IPS-18c (cell line): Measurements from ENCODE around the gene OTUD5.

Source experiments
- H3K4me3 ChIP-seq: 2 replicates; pipeline ENCODE4 v1.7.0; 2013; ENCODE audit warnings: low read depth, mild to moderate bottlenecking, low read length, moderate library complexity; ENCODE audit not compliant: insufficient read depth
- H3K9me3 ChIP-seq: one replicate; pipeline ENCODE4 v1.6.1; 2013; ENCODE audit warnings: mild to moderate bottlenecking, low read length, moderate library complexity; ENCODE audit not compliant: control insufficient read depth, insufficient read depth

OTUD5 gene

GRCh38 chrX:48948589-48948988, 8.8 kb downstream of the OTUD5 start:
- peaks cover 8% of the 10 kb centered on the region for H3K9me3 ChIP-seq
- H3K4me3 ChIP-seq, result no peak overlapping the region

- Histone ChIP-seq H3K9me3 (peaks cover 11% of the 10 kb centered on the region), H3K4me3 (no peak overlapping the region)
Measured at GRCh38 chrX:48945517-48946348, 11.7 kb downstream of the OTUD5 start.

- peaks cover 7% of the 10 kb centered on the region for H3K9me3 ChIP-seq
- no peak overlapping the region for H3K4me3 ChIP-seq
Measured at GRCh38 chrX:48942895-48943294, 14.5 kb downstream of the OTUD5 start.

GRCh38 chrX:48940404-48940955, 16.9 kb downstream of the OTUD5 start:
- H3K4me3 ChIP-seq, result no peak overlapping the region
- peaks cover 14% of the 10 kb centered on the region for H3K9me3 ChIP-seq

GRCh38 chrX:48939524-48940228, 17.7 kb downstream of the OTUD5 start:
- H3K4me3 ChIP-seq, result no peak overlapping the region
- peaks cover 16% of the 10 kb centered on the region for H3K9me3 ChIP-seq

- H3K9me3 ChIP-seq, result peaks cover 11% of the 10 kb centered on the region
- no peak overlapping the region for H3K4me3 ChIP-seq
Measured at GRCh38 chrX:48938721-48939425, 18.5 kb downstream of the OTUD5 start.

- Histone ChIP-seq H3K9me3 (peaks cover 11% of the 10 kb centered on the region), H3K4me3 (no peak overlapping the region)
Measured at GRCh38 chrX:48937054-48937907, 20.1 kb downstream of the OTUD5 start.

GRCh38 chrX:48936429-48937053, 20.9 kb downstream of the OTUD5 start:
- Histone ChIP-seq H3K9me3 (peaks cover 11% of the 10 kb centered on the region), H3K4me3 (no peak overlapping the region)

GRCh38 chrX:48935301-48935670, 22.1 kb downstream of the OTUD5 start:
- H3K9me3 ChIP-seq, result peaks cover 8% of the 10 kb centered on the region
- no peak overlapping the region for H3K4me3 ChIP-seq

GRCh38 chrX:48934581-48935300, 22.7 kb downstream of the OTUD5 start:
- Histone ChIP-seq H3K4me3 (no peak overlapping the region), H3K9me3 (peaks cover 8% of the 10 kb centered on the region)

- H3K4me3 ChIP-seq, result no peak overlapping the region
- H3K9me3 ChIP-seq, result peaks cover 10% of the 10 kb centered on the region
Measured at GRCh38 chrX:48933757-48934156, 23.6 kb downstream of the OTUD5 start.

- no peak overlapping the region for H3K4me3 ChIP-seq
Measured at GRCh38 chrX:48927736-48928382, 29.5 kb downstream of the OTUD5 start.

GRCh38 chrX:48927123-48927522, 30.3 kb downstream of the OTUD5 start:
- Histone ChIP-seq H3K4me3 (no peak overlapping the region), H3K9me3 (peaks cover 13% of the 10 kb centered on the region)

More at GRCh38 chrX:48927736-48928382, 29.5 kb downstream of the OTUD5 start:
- H3K9me3 ChIP-seq, result peaks cover 12% of the 10 kb centered on the region

- peaks cover 13% of the 10 kb centered on the region for H3K9me3 ChIP-seq
- no peak overlapping the region for H3K4me3 ChIP-seq
Measured at GRCh38 chrX:48924270-48924669, 33.1 kb downstream of the OTUD5 start.

GRCh38 chrX:48923771-48924170, 33.6 kb downstream of the OTUD5 start:
- Histone ChIP-seq H3K4me3 (no peak overlapping the region; the same call in 1 of the 2 replicates), H3K9me3 (peaks cover 11% of the 10 kb centered on the region)
